Tibial nerve (tissue), 4 donors: ENCODE measurements around the gene KAZN.

ENCODE experiments used
- CTCF ChIP-seq, 5 experiments: fragments of 200-600 bp in 3 of 5; fragments of 450-650 bp in 2 of 5; sonication (generic) in 3 of 5; IDR thresholded peaks; one replicate each; pipeline ENCODE4 v1.5.1; 2016 to 2019; ENCODE audit warnings: antibody characterized with exemption in 5 of 5, mild to moderate bottlenecking in 3 of 5, moderate library complexity in 2 of 5
- EP300 ChIP-seq, 2 donors: sonication (generic); formaldehyde crosslinking; IDR thresholded peaks; one replicate each; pipeline ENCODE4 v1.6.1; 2017; ENCODE audit warnings: antibody characterized with exemption in 2 of 2, mild to moderate bottlenecking in 1 of 2
- POLR2A ChIP-seq, 2 donors: fragments of 450-650 bp; IDR thresholded peaks; one replicate each; pipeline ENCODE4 v1.6.1; 2017; ENCODE audit warnings: antibody characterized with exemption in 2 of 2, mild to moderate bottlenecking in 2 of 2, moderate library complexity in 2 of 2

GRCh38 chr1:14959059-14959694, 360.7 kb downstream of the KAZN start:
- TF ChIP-seq POLR2A (IDR thresholded peaks at IDR 0.05) = no peak
- TF ChIP-seq CTCF (IDR thresholded peaks at IDR 0.05) = no peak
- TF ChIP-seq EP300 (IDR thresholded peaks at IDR 0.05) = no peak
